Measurements from ENCODE around the gene ADAMTSL5.
"Not testable (repeated sequence)": the region's sequence is repeated elsewhere in the genome, so short reads cannot be mapped to it uniquely, and the experiment has no call there.

The ADAMTSL5 gene

GRCh38 chr19:1481893-1482360 lies 30.9 kb downstream of the ADAMTSL5 start:
- Histone ChIP-seq H3K4me2 (ENCODE audit: low read length) (no peak overlapping the region), H3K27ac (ENCODE audit: low read depth, low read length, poor library complexity, severe bottlenecking) (no peak overlapping the region), H3K79me2 (ENCODE audit: insufficient read depth, low read length) (no peaks in the 10 kb centered on the region), H3K27me3 (ENCODE audit: insufficient read depth, low read length) (no peaks in the 10 kb centered on the region; the same call in 1 of the 2 replicates), H3K9me2 (ENCODE audit: low read depth, low read length) (no peaks in the 10 kb centered on the region), H3K4me1 (ENCODE audit: insufficient read depth, low read length, severe bottlenecking) (peaks cover 14% of the 10 kb centered on the region), H3K9ac (ENCODE audit: low read length) (no peak overlapping the region), H3F3A (ENCODE audit: insufficient read depth, low read length) (no peaks in the 10 kb centered on the region), H3K4me3 (ENCODE audit: low read depth, low read length, poor library complexity, severe bottlenecking) (no peak overlapping the region), H3K9me3 (ENCODE audit: low read length) (no peaks in the 10 kb centered on the region), H3K36me3 (ENCODE audit: insufficient read depth, low read length) (peaks cover 5% of the 10 kb centered on the region; the same call in 1 of the 2 replicates), H4K20me1 (ENCODE audit: insufficient read depth, low read length) (no peaks in the 10 kb centered on the region), H2AFZ (ENCODE audit: low read length) (no peak overlapping the region)
- no peak for TF ChIP-seq EZH2 (IDR thresholded peaks at IDR 0.05; ENCODE audit: borderline replicate concordance, low read length)

DNA sequence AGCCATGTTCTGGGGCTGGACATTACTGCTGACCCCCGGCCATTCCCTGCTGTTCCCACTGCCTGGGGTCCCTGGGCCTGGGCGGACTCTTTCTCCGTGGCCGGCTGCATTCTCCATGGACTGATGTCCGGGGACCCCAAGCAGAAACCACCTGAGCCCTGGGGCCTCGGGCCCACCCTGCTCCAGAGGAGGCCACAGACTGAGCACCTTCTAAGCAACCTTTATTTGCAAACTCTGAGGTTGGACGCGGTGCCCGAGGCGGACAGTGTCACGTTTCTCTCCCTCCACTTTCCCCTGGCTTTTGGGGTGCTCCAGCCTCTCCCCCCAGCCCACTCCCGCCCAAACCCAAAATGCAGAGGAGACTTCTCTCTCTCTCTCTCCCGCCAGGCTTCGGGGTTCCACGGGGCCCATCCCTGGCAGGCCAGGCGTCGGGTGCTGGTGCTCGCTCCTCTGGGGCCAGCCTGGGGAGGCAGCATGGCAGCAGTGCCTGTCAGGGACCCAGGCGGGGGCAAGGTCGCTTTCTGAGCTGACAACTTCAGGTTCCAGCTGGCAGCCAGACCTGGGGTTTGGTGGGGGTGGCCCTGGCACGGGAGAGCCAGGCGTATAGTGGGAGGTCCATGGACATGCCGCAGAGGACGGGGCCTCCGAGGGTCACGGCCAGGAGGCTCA lies 31.5 kb downstream of the ADAMTSL5 start:
- no peaks in the 10 kb centered on the region for H3K9me2 ChIP-seq (ENCODE audit: low read depth, low read length)
- no peak overlapping the region for H3K27ac ChIP-seq (ENCODE audit: low read depth, low read length, poor library complexity, severe bottlenecking)
- peaks cover 14% of the 10 kb centered on the region for H3K4me1 ChIP-seq (ENCODE audit: insufficient read depth, low read length, severe bottlenecking)
- no peak for TF ChIP-seq EZH2 (IDR thresholded peaks at IDR 0.05; ENCODE audit: borderline replicate concordance, low read length)
- TF ChIP-seq, protein P1, sequence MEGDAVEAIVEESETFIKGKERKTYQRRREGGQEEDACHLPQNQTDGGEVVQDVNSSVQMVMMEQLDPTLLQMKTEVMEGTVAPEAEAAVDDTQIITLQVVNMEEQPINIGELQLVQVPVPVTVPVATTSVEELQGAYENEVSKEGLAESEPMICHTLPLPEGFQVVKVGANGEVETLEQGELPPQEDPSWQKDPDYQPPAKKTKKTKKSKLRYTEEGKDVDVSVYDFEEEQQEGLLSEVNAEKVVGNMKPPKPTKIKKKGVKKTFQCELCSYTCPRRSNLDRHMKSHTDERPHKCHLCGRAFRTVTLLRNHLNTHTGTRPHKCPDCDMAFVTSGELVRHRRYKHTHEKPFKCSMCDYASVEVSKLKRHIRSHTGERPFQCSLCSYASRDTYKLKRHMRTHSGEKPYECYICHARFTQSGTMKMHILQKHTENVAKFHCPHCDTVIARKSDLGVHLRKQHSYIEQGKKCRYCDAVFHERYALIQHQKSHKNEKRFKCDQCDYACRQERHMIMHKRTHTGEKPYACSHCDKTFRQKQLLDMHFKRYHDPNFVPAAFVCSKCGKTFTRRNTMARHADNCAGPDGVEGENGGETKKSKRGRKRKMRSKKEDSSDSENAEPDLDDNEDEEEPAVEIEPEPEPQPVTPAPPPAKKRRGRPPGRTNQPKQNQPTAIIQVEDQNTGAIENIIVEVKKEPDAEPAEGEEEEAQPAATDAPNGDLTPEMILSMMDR (IDR thresholded peaks at IDR 0.05; ENCODE audit: low read length), result no peak
- no peaks in the 10 kb centered on the region for H3K9me3 ChIP-seq (ENCODE audit: low read length)
- H4K20me1 ChIP-seq (ENCODE audit: insufficient read depth, low read length), result no peaks in the 10 kb centered on the region
- H3K79me2 ChIP-seq (ENCODE audit: insufficient read depth, low read length), result no peaks in the 10 kb centered on the region
- peaks cover 6% of the 10 kb centered on the region; the same call in 1 of the 2 replicates for H3K36me3 ChIP-seq (ENCODE audit: insufficient read depth, low read length)
- H3K27me3 ChIP-seq (ENCODE audit: insufficient read depth, low read length), result no peaks in the 10 kb centered on the region
- no peak overlapping the region for H3K4me3 ChIP-seq (ENCODE audit: low read depth, low read length, poor library complexity, severe bottlenecking)
- H2AFZ ChIP-seq (ENCODE audit: low read length), result no peak overlapping the region
- H3F3A ChIP-seq (ENCODE audit: insufficient read depth, low read length), result no peaks in the 10 kb centered on the region
- no peak overlapping the region for H3K9ac ChIP-seq (ENCODE audit: low read length)
- H3K4me2 ChIP-seq (ENCODE audit: low read length), result no peak overlapping the region

GRCh38 chr19:1478934-1479707 lies 33.7 kb downstream of the ADAMTSL5 start, which contains the start of gene C19orf25:
TSS of gene C19orf25 (minus strand) at chr19:1479215. CDS start at chr19:1478903, 312 bp downstream.
- H3K9me3 ChIP-seq (ENCODE audit: low read length), result no peaks in the 10 kb centered on the region
- H4K20me1 ChIP-seq (ENCODE audit: insufficient read depth, low read length), result no peaks in the 10 kb centered on the region
- H3K9ac ChIP-seq (ENCODE audit: low read length), result peak within 1 kb of the TSS; percentile 63
- H3K9me2 ChIP-seq (ENCODE audit: low read depth, low read length), result no peaks in the 10 kb centered on the region
- peak within 1 kb of the TSS; percentile 79 for H3K27ac ChIP-seq (ENCODE audit: low read depth, low read length, poor library complexity, severe bottlenecking)
- H3K36me3 ChIP-seq (ENCODE audit: insufficient read depth, low read length), result peaks cover 18% of the 10 kb centered on the region
- no peaks in the 10 kb centered on the region for H3K79me2 ChIP-seq (ENCODE audit: insufficient read depth, low read length)
- H3K27me3 ChIP-seq (ENCODE audit: insufficient read depth, low read length), result no peaks in the 10 kb centered on the region
- H3F3A ChIP-seq (ENCODE audit: insufficient read depth, low read length), result no peaks in the 10 kb centered on the region
- no peak for TF ChIP-seq EZH2 (IDR thresholded peaks at IDR 0.05; ENCODE audit: borderline replicate concordance, low read length)
- TF ChIP-seq, protein P1 (IDR thresholded peaks at IDR 0.05; ENCODE audit: low read length), result no peak
- peak within 1 kb of the TSS; percentile 99 for H3K4me3 ChIP-seq (ENCODE audit: low read depth, low read length, poor library complexity, severe bottlenecking)
- peaks cover 14% of the 10 kb centered on the region for H3K4me1 ChIP-seq (ENCODE audit: insufficient read depth, low read length, severe bottlenecking)
- peak within 1 kb of the TSS; percentile 48 for H2AFZ ChIP-seq (ENCODE audit: low read length)
- H3K4me2 ChIP-seq (ENCODE audit: low read length), result peak within 1 kb of the TSS; percentile 86

DNA sequence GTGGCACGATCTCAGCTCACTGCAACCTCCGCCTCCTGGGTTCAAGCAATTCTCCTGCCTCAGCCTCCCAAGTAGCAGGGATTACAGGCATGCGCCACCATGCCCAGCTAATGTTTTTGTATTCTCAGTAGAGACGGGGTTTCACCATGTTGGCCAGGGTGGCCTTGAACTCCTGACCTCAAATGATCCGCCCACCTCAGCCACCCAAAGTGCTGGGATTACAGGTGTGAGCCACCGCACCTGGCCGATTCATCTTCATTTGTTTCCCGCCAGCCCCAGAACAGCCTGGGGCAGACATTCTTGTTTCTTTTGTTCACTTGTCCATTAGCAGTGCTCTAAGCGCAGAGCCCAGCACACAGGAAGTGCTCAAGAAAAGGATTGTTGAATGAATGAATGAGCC lies 35.8 kb downstream of the ADAMTSL5 start:
- Histone ChIP-seq H3K4me1 (ENCODE audit: insufficient read depth, low read length, severe bottlenecking) (peaks cover 14% of the 10 kb centered on the region), H3K36me3 (ENCODE audit: insufficient read depth, low read length) (peaks cover 18% of the 10 kb centered on the region), H3K27me3 (ENCODE audit: insufficient read depth, low read length) (peaks cover 13% of the 10 kb centered on the region; the same call in 1 of the 2 replicates)
- H3K79me2 ChIP-seq (ENCODE audit: insufficient read depth, low read length); H3F3A ChIP-seq (ENCODE audit: insufficient read depth, low read length); H3K27ac ChIP-seq (ENCODE audit: low read depth, low read length, poor library complexity, severe bottlenecking); H3K9me3 ChIP-seq (ENCODE audit: low read length); H3K9ac ChIP-seq (ENCODE audit: low read length); H2AFZ ChIP-seq (ENCODE audit: low read length); H4K20me1 ChIP-seq (ENCODE audit: insufficient read depth, low read length); H3K4me2 ChIP-seq (ENCODE audit: low read length); H3K9me2 ChIP-seq (ENCODE audit: low read depth, low read length); H3K4me3 ChIP-seq (ENCODE audit: low read depth, low read length, poor library complexity, severe bottlenecking): not testable (repeated sequence)

Measured in OCI-LY1 (cell line).